Ectodermal cell (in vitro differentiated cells): ENCODE measurements around the gene C2orf81.
"Not testable (repeated sequence)": the region's sequence is repeated elsewhere in the genome, so short reads cannot be mapped to it uniquely, and the experiment has no call there.

Source experiments
- H3K27ac ChIP-seq: 2 replicates; pipeline ENCODE4 v1.7.0; 2013; ENCODE audit warnings: mild to moderate bottlenecking, low read depth, low read length; ENCODE audit not compliant: insufficient read depth, poor library complexity, severe bottlenecking
- H3K27me3 ChIP-seq: 2 replicates; pipeline ENCODE4 v1.7.0; 2013; ENCODE audit warnings: mild to moderate bottlenecking, low read length; ENCODE audit not compliant: insufficient read depth, control insufficient read depth, poor library complexity, severe bottlenecking
- H3K36me3 ChIP-seq: one replicate; pipeline ENCODE4 v1.7.0; 2013; ENCODE audit warnings: low read length; ENCODE audit not compliant: control insufficient read depth, insufficient read depth
- H3K4me1 ChIP-seq: one replicate; pipeline ENCODE4 v1.7.0; 2013; ENCODE audit warnings: low read length; ENCODE audit not compliant: control insufficient read depth, insufficient read depth
- H3K4me3 ChIP-seq: 2 replicates; pipeline ENCODE4 v1.7.0; 2013; ENCODE audit warnings: low read depth, low read length, control low read depth; ENCODE audit not compliant: insufficient read depth
- H3K9me3 ChIP-seq: 2 replicates; pipeline ENCODE4 v1.7.0; 2013; ENCODE audit warnings: mild to moderate bottlenecking, low read length, moderate library complexity; ENCODE audit not compliant: control insufficient read depth
- WGBS, 2 experiments: methylation state at CpG; one replicate each; pipeline ENCODE4 v1.1.7; 2013; ENCODE audit warnings: missing lambda C conversion rate in 2 of 2; 5-methylcytosine and 5-hydroxymethylcytosine counted together

Gene C2orf81

DNA sequence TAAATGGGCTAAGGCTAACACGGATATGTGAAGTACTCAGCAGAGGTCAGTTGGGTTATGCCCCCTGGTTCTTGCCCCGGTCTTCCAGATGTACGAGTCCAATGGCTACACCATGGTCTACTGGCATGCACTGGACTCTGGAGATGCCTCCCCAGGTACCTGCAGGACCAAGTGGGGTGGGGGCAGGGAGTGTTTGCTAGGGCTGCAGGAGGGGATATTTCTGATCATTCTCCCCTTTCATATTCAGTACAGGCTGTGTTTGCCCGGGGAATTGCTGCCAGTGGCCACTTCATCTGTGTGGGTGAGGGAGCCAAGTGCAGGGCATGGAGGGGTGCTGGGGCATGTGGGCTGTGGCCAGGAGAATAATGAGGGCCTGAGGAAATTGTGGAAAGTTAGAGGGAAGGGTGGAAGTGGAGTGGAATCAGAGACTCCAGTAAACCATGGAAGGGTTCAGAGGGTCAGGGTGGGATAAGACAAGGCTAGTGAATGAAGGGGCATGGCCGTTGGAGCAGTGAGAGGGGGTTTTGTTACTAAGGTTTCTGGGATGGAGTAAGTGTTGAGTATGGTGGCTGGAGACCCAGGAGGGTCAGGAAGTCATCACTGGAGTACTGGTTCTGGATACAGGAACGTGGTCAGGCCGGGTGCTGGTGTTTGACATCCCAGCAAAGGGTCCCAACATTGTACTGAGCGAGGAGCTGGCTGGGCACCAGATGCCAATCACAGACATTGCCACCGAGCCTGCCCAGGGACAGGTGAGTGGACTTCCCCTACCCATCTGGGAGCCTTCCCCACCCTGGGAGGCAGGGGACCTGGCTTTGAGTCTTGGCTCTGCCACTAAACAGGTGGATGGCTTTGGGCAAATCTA lies 2.0 kb upstream of the C2orf81 start:
- Histone ChIP-seq H3K9me3 (no peaks in the 10 kb centered on the region), H3K4me1 (peaks cover 5% of the 10 kb centered on the region), H3K4me3 (no peak overlapping the region), H3K27ac (no peak overlapping the region), H3K27me3 (peaks cover 5% of the 10 kb centered on the region), H3K36me3 (peaks cover 20% of the 10 kb centered on the region)
- WGBS, 2 experiments = 88 to 92% methylated on average over 9 of the region's 9 CpGs

- H3K36me3 ChIP-seq, H3K27ac ChIP-seq, H3K9me3 ChIP-seq, H3K4me1 ChIP-seq, H3K27me3 ChIP-seq: not testable (repeated sequence)
- WGBS, 2 experiments = 86 to 88% methylated on average over 19 of the region's 19 CpGs
- H3K4me3 ChIP-seq = peak overlapping the region; percentile 74
These were observed 846 bp downstream of the C2orf81 start for GRCh38 chr2:74420443-74421103.

DNA sequence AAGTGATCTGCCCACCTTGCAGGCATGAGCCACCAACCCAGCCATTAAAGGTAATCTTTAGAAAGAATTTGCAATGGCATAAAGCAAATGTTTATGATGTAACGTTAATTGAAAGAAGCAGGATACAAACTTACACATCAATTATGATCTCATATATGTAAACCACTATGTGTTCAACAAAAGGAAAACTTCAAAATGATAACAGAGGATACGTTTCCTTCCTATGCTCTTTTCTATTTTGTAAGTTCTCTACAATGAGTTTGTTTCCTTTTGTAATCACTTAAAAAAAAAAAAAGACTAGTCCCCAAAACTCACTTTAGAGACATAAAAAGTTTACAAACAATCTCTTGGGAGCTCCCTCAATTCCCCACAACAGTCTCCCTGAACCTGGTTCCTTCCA lies 1.4 kb downstream of the C2orf81 start:
- 95 to 100% methylated on average over 2 of the region's 2 CpGs for WGBS, 2 experiments
- no peaks in the 10 kb centered on the region for H3K9me3 ChIP-seq
- no peak overlapping the region for H3K27ac ChIP-seq
- H3K4me3 ChIP-seq = no peak overlapping the region
- H3K4me1 ChIP-seq = peaks cover 5% of the 10 kb centered on the region
- H3K36me3 ChIP-seq = peaks cover 1% of the 10 kb centered on the region
- H3K27me3 ChIP-seq = peaks cover 5% of the 10 kb centered on the region

- Histone ChIP-seq H3K4me3 (no peak overlapping the region), H3K9me3 (no peaks in the 10 kb centered on the region), H3K4me1 (peaks cover 5% of the 10 kb centered on the region), H3K27ac (no peak overlapping the region), H3K27me3 (peaks cover 5% of the 10 kb centered on the region), H3K36me3 (no peaks in the 10 kb centered on the region)
- no CpG with 5 or more reads among the region's 1 CpG for WGBS, 2 experiments
These were observed 2.1 kb downstream of the C2orf81 start for GRCh38 chr2:74419345-74419744.

DNA sequence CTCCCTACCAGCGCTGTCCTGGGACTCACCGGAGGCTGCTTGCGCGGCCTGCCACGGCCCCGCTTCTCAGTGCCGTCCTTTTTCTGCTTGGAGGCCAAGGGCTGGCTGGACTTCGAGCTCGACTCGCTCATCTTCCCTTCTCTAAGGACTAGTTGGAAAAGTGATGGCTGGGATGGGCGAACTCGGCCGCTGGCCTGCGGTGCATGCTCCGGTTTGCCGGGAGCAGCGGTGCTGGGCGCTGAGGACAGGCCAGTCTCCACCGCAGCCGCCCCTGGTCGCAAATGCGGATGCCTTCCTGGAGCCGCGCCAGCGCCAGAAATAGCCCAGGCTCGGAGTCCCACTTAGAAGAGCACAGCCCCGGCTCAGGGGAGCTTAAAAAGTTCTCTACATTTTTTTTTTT lies 3.1 kb downstream of the C2orf81 start:
- WGBS, 2 experiments = 93 to 94% methylated on average over 27 of the region's 27 CpGs
- H3K4me3 ChIP-seq = no peak overlapping the region
- no peaks in the 10 kb centered on the region for H3K36me3 ChIP-seq
- H3K27ac ChIP-seq = no peak overlapping the region
- no peaks in the 10 kb centered on the region for H3K9me3 ChIP-seq
- H3K4me1 ChIP-seq = peaks cover 5% of the 10 kb centered on the region
- H3K27me3 ChIP-seq = peaks cover 5% of the 10 kb centered on the region

DNA sequence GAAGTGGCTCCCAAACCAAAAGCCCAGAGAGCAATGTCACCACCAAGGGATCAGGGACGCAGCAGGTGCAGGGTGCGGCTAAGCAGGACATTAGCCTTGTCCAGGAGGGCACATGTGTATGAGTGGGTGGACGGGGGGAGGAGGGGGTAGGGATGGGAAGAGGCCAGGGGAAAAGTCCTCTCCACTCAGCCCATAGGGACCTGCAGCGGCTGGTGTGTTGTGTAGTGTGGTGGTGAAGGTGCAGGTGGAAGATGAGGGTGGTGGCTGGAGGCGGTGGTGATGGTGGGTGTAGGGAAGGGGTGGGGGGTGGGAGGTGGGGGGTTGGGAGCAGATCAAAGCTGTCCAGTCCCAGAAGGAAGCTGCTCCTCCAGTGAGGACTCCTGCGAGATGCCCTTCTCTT lies 3.7 kb downstream of the C2orf81 start:
- 86% methylated on average over 5 of the region's 6 CpGs for WGBS, 2 experiments
- H3K4me1 ChIP-seq = peaks cover 4% of the 10 kb centered on the region
- H3K36me3 ChIP-seq = no peaks in the 10 kb centered on the region
- no peak overlapping the region for H3K4me3 ChIP-seq
- H3K27me3 ChIP-seq = peaks cover 5% of the 10 kb centered on the region
- H3K27ac ChIP-seq = no peak overlapping the region
- no peaks in the 10 kb centered on the region for H3K9me3 ChIP-seq

GRCh38 chr2:74417197-74417596 lies 4.2 kb downstream of the C2orf81 start:
- H3K4me1 ChIP-seq = peaks cover 3% of the 10 kb centered on the region
- no peak overlapping the region for H3K27ac ChIP-seq
- no peaks in the 10 kb centered on the region for H3K9me3 ChIP-seq
- H3K27me3 ChIP-seq = peaks cover 5% of the 10 kb centered on the region
- WGBS, 2 experiments = 77 to 82% methylated on average over 3 of the region's 3 CpGs
- no peak overlapping the region for H3K4me3 ChIP-seq
- no peaks in the 10 kb centered on the region for H3K36me3 ChIP-seq

- H3K4me1 ChIP-seq = peaks cover 3% of the 10 kb centered on the region
- 71 to 76% methylated on average over 3 of the region's 3 CpGs for WGBS, 2 experiments
- peaks cover 5% of the 10 kb centered on the region for H3K27me3 ChIP-seq
- no peaks in the 10 kb centered on the region for H3K36me3 ChIP-seq
- no peak overlapping the region for H3K4me3 ChIP-seq
- no peaks in the 10 kb centered on the region for H3K9me3 ChIP-seq
- no peak overlapping the region for H3K27ac ChIP-seq
These were observed 4.6 kb downstream of the C2orf81 start for GRCh38 chr2:74416778-74417177.

DNA sequence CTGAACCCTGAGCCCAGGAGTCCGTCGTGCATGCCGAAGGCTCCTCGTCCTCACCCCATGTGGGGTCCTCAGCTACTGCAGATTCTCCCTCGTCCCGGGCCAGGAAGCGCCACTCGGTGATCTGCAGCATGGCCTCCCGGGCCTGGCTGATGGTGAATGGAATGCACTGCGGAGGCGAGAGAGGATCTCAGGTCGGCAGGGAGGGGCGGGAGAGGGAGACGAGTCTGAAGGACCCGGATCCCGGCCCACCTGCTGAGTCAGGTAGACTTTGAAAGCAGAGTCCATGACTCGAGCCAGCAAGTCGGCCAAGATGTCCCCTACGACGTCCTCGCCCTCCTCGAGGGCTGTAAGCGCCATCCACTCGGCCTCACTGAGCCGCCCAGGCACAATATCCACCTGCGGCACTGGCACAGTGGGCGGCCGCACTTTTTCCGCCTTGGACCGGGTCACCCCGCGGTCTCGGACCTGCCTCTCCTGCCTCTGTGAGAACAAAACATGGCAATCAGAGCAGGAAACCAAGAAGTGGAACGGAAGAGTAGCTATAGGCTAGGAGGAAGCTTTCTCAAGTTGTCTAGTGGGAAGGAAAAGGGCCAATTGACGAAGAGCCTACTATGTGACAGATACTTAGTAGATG lies 5.5 kb downstream of the C2orf81 start:
- Histone ChIP-seq H3K4me1 (no peaks in the 10 kb centered on the region), H3K9me3 (no peaks in the 10 kb centered on the region), H3K27me3 (peaks cover 5% of the 10 kb centered on the region), H3K36me3 (no peaks in the 10 kb centered on the region), H3K4me3 (no peak overlapping the region), H3K27ac (no peak overlapping the region)
- 90% methylated on average over 34 to 35 of the region's 35 CpGs for WGBS, 2 experiments
